Endometrial microvascular endothelial cells (primary cell): ENCODE measurements around the gene IFNA8. TPM values are rescaled to one million over a fixed set of nuclear protein-coding genes. Genes with fewer than 3 reads are reported as not detected.
"Not testable (repeated sequence)": the region's sequence is repeated elsewhere in the genome, so short reads cannot be mapped to it uniquely, and the experiment has no call there.

Experiments
- in situ Hi-C: cut with HindIII; loops from 2 replicates; pipeline ENCODE4 v1.10.0; 2017; ENCODE audit warnings: low sequenced_read_pairs, low pct_unique_long_range_greater_than_20kb; ENCODE audit errors: inconsistent ontology term
- total RNA-seq: library from RNA; depleted of rRNA; stranded (reverse); fragments of >200 nt; gene quantifications from one replicate; pipeline ENCODE4 v1.2.3, GENCODE V29; 2015; ENCODE audit errors: inconsistent ontology term

The IFNA8 gene
- not detected for total RNA-seq

DNA sequence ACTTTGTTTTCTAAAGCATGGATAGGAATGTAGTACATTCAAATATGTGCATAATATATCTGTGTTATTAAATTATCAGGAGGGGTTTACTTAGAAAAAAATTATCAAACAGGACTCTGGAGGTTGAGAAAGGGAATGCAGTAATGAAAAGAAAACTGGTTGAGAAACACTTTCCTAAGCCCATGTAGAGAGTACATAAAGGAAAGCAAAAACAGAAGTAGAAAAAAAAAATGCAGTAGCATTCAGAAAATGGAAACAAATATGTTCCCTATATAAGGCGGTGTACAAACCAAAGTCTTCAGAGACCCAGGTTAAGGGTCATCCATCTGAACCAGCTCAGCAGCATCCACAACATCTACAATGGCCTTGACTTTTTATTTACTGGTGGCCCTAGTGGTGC is at the start of gene IFNA8:
TSS of gene IFNA8 (plus strand) at position 301 of the 400 bp plus-strand sequence. CDS start at position 361, 60 bp downstream.
- in situ Hi-C loops, result no loop called here

DNA sequence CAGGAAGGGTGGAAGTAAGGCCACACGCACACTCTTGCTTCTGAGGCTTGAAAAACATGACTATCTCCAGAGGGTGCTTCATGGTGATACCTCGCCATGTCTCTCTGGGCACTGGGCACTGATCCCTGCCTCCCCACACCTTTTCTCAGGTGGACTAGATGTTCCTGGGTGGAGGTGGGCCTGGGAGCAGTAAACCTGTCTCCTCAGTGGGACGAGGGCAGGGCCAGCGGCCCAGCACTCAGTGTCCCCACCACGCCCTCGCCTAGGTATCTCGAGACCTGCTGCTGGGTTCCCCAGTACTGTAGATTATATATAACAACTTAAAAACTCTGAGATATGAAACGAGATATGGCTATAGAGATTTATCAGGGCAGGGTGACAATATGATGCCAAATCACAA is 46.6 kb upstream of the IFNA8 start:
- in situ Hi-C loops, result no loop called here

DNA sequence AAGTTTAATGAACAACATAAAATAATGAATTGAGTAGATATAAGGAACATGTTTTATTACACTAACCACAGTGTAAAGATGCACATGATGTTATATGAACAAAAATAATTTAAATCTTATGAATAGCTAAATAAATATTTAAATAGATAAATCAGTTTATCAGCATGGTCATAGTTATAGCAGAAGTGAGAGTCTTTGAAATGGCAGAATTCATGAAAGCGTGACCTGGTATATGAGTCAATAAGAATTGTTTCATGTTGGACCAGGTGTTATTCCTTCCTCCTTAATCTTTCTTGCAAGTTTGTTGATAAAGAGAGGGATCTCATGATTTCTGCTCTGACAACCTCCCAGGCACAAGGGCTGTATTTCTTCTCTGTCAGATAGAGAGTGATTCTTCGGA is 41.7 kb upstream of the IFNA8 start:
- in situ Hi-C loops, result not testable (repeated sequence)

DNA sequence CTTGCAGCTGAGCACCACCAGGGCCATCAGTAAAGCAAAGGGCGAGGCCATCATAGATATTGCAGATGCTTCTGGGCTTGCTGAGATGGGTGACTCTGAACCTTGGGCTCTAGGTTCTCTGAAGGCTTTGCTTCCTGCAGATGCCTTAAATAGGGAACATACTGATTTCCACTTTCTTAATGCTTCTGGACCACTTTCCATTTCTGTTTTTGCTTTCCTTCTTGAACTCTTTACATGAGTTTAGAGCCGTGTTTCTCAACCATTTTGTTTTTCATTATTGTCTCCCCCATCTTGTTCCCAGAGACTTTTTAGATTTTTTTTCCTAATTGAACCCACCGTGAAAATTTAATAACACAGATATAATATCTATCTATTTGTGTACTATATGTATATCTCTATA is 41.0 kb upstream of the IFNA8 start, which contains the start of gene IFNA13:
TSS of gene IFNA13 (minus strand) at position 101 of the 400 bp plus-strand sequence. CDS start at position 54, 47 bp downstream.
- in situ Hi-C loops, result no loop called here

DNA sequence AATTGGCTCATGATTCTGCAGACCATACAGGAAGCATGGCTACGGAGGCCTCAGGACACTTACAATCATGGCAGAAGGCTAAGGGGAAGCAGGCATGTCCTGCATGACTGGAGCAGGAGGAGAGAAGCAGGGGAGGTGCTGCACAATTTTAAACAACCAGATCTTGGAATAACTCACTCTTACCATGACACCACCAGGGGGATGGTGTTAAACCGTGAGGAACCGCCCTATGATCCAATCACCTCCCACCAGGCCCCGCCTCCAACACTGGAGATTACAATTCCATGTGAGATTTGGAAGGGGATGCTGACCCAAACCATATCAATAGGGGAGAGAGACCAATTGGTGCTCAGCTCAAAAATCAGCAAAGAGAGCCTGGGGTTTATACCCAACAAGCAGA is 37.5 kb upstream of the IFNA8 start:
- in situ Hi-C loops, result not testable (repeated sequence)

DNA sequence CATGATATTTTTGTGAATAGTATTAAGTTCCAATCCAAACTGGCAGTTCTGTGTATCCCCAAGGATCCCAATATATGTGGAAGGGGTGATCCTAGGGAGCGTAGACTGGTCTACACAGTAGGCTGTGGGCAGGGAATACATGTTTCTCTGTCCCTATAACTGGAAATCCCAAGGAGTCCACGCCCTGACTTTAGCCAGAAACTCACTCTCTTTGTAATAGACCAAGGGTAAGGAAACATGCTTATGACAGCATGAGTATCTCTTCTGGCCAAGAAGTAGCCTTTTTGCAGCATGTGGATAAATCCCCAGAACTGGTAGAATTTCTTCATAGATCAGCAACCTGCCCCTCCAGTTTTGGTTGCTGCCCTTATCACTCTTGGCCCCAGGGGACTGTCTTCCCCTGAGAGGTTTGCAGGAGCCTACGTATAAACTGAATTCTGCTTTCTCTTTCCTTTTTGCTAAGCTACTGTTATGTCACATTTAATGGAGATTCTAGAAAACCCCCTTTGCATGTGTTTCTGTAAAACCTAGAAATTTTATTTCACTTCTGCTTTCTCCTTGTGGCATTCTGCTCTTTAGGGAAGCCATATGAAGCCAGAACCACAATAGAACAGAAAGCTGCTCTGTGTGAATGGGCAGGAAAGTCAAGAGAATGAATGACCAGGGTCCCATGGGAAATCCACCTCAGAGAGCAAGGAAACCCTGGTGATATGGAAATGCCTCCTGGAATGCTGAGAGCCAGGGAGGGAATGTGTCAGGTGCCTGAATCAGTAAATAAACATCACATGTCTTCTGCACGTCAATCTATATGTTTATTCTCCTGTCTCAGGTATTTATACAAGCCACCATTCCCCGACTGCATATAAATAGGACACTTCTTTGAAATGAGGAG is 27.2 kb upstream of the IFNA8 start:
- in situ Hi-C loops, result no loop called here

DNA sequence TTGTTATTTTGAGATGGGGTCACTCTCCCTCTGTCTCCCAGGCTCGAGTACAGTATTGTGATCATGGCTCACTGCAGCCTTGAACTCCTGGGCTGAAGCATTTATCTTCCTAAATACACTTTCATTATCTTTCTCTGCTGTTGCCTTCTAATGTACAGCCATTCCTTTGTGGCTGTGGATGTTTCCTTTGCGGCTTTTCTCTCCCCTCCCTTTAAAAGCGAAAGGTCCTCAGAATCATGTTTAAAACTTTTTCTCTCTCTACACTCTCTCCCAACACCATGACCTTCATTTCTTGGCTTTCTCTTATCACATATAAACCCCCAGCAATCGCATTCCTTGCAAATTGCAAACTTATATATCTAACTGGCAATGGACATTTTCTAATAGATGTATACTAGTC is 25.3 kb upstream of the IFNA8 start:
- in situ Hi-C loops, result no loop called here

DNA sequence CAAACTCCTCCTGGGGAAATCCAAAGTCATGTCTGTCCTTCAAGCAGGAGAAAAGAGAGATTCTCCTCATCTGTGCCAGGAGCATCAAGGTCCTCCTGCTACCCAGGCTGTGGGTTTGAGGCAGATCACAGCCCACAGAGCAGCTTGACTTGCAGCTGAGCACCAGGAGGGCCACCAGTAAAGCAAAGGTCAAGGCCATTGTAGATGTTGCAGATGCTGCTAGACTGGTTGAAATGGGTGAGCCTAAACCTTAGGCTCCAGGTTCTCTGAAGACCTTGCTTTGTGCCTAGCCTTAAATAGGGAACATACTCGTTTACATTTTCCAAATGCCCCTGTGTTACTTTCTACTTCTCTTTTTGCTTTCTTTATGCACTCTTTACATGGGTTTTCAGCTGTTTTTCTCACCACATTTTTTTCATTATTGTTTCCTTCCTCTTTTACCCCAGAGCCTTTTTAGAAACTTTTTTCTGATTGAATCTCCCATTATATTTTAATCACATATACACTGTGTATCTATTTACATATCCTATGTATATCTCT is 23.7 kb upstream of the IFNA8 start, which contains the start of gene IFNA2:
TSS of gene IFNA2 (minus strand) at position 268 of the 540 bp plus-strand sequence. CDS start at position 199, 69 bp downstream.
- in situ Hi-C loops, result no loop called here

DNA sequence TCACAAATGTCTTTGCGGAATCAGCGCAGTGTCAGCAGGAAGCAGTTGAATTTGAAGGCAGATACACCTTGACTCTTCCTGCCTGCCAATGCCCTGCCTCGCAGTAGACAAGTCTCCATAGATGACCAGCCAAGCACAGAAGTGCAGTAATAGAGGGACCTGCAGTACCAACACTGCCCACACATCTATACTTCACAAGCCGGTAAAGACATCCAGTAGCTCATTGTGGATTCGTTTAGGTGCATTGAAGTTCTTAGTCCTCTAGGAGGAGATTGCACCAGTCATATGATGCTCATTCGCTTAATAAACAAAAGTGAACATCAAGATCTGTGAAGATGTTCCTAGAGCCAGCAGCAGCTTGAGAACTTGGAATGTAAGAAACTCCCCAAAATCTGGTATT is 16.6 kb upstream of the IFNA8 start:
- in situ Hi-C loops, result no loop called here

DNA sequence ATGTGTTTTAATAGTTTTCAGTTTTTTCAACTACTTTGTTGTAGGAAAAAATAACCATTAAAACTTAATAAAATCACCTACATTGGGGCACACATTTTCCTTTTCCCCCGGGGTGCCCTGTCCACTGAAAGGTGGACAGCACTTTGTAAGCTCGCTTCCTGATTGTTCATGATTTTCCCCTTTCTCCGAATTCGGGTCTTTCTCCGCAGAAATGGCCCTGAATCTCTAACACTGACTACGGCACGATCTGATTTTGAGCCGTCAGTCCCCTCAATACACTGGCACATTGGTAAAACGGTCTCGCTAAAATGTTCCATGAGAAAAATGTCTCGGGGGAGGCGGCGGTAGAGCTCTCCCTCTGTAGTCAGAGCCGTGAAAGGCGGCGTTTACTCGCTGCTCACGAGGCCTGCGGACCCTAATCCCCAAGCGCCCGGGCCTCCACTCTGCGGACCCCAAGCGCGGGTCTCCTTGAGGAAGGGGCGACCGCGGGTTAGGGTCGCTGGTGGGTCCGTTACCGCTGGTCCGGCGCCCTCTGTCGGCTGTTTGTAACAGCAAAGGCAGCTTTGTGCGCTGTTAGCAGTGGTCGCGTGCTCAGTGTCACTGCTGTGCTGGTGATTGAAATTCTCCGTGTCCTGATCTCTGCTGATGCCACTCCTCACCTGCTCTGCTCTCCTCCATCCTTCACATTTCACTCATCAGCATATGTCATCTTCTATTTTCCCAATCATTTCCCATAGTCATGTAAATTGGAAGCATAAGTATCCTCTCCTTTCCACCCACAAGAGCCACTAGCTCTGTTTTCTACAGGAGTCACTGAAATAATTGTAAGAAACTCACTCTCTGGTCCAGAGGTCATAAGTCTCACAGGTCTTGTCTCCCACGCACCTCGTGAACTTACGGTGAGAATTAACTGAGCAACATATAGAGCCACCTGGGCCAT is 12.9 kb upstream of the IFNA8 start:
- in situ Hi-C loops, result no loop called here

DNA sequence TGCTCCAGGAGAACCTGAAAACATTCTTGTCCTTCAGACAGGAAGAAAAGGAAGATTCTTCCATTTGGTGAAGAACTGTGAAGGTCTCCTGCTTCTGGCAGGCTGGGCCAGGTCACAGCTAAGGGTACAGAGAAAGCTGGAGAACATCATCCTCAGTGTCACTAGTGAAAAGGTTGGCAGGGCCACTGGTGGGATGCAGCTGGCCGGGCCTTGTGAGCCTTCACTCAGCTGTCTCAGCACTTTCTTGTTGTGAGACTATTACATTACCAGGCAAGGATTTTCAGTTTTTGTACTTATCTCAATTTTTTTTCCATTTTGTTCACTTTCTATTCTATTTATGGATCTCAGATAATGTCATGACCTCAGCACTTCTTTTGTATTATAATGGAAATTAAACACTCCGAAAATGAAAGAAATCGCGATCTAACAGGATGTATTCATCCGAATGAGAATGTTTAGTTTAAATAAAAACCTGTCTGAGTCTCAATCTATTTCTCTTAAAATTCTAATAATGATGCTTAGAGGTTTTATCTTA is 9.9 kb upstream of the IFNA8 start:
- in situ Hi-C loops, result no loop called here

DNA sequence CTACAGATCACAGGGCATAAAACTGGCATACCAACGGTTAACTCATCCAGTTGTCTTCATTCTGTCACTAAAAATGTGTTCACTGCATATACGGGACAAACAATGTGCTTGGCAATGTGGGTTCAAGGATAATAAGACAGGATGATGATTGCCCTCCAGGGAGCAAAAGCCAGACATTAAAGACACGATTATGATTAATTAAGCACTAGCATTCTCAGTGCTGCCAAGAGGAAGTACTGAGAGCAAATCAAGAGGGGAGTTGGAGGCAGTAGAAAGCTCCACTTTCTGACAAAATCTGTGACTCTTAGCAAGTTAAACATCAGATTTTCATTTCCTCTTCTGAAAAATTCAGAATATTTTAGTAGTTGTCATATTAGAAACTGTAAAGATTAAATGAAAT is 9.0 kb upstream of the IFNA8 start:
- in situ Hi-C loops, result no loop called here

DNA sequence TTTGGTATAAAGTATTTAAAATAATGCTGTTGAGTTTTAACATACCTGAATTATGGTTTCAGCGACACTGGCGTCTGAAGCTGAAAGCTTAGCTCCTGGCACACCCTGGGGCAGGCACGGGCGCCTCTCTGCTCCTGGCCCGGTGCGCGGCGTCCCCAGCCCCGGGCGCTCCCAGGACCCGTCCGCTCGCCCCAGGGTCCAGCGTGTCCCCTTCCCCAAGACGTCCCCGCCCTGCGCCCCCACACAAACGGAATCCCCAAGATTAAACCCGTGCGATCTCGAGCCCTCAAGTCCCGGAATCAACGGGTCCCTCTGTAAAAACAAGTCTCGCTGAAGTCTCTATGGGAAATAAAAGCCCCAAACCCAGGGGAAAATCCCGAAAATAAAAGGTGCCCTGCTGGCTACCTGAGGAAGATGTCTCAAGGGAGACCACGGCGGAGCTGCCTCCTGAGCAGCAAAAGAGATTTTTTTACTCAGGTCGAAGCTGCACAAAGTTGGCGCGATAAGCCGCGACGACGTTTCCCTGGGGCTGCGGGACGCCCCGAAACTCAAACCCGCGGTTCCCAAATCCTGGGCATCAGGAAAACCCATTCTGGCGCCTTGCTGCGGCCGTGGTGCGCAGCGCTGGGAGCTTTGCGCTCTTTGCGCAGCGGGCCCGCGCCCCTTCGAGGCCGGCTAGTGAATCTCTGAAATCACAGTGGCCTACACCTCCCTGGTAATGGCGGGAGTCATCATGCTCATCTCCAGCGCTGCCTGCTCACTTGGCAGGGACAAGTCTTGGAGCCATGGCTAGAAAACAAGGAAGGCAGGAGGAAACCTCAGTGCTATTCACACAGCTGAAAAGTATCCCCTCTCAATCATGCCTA is 6.3 kb upstream of the IFNA8 start:
- in situ Hi-C loops, result no loop called here

DNA sequence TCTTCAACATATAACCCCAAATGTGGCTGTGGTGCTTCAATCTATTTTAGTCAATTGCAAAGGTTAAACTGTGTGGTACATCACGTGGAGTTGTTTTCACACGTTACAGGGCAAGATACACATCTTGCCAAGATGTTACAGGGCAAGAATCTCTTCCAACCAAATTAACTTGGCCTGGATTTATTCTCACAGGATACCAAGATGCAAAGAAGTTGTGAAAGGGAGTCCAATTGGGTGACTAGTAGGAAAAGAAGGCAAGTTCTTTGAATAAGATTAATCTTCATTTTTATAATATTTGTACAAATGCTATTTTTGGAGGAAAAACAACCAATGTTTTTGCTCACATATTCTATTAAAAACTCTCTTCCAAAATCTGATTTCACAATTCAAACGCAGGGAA is 4.8 kb upstream of the IFNA8 start:
- in situ Hi-C loops, result no loop called here

DNA sequence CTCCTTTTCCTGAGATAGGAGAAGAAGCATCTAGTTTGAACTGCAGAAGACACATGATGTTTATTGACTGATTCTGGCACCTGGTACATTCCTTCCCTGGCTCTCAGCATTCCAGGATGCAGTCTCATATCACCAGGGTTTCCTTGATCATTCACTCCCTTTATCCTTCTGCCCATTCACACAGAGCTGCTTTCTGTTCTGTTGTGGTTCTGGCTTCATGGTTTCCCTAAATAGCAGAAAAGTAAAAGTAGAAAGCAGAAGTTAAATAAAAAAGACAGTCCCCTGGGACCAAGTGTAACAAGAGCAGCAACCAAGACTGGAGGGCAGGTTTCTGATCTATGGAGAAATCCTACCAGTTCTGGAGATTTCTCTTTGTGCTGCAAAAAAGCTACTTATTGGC is 3.2 kb downstream of the IFNA8 start:
- in situ Hi-C loops, result no loop called here

DNA sequence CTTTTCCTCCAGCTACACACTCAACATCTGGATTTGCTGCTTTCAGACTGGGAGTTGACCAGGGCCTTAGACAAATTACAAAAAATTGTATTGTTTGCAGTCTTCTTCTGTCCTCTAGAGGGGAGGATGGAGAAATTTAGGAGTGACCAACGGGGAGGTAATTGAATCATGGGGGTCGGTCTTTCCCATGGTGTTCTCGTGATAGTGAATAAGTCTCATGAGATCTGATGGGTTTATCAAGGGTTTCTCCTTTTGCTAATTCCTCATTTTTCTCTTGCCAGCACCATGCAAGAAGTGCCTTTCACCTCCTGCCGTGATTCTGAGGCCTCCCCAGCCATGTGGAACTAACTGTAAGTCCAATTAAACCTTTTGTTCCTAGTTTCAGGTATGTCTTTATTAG is 4.2 kb downstream of the IFNA8 start:
- in situ Hi-C loops, result no loop called here

DNA sequence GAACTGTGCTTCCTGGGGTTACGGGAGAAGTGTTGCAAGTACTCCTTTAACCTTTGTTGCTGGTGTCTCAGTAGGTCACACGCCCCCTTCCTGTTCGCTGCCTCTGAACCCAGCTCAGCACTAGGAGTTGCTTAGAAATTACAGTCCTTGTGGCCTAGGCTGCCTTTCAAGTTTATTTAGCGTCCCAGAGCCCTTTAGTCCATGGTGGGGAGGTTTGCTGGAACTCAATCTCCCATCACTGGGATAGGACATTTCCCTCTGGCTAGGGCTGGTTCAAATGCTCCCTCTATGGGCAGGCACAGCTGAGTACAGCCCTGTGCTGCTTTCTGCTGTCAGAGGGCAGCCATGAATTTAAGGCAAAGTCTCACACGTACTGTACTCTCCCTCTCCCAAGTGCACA is 4.7 kb downstream of the IFNA8 start:
- in situ Hi-C loops, result no loop called here
